Neural progenitor cell (in vitro differentiated cells): ENCODE results near the gene DEFB132.

Experiments used
- CTCF ChIP-seq: fragments of 200-600 bp; sonication (generic); IDR thresholded peaks from 2 replicates; pipeline ENCODE4 v1.5.1; 2017; ENCODE audit warnings: antibody characterized with exemption, mild to moderate bottlenecking
- EZH2phosphoT487 ChIP-seq: fragments of 200-600 bp; sonication (generic); IDR thresholded peaks from 2 replicates; pipeline ENCODE4 v1.6.1; 2017; ENCODE audit warnings: antibody characterized with exemption

GRCh38 chr20:273884-274283 is 16.4 kb downstream of the DEFB132 start:
- TF ChIP-seq CTCF: no peak
- TF ChIP-seq EZH2phosphoT487: no peak
